Kidney (tissue), 14 donors: Measurements from ENCODE around the gene KRTAP5-4. TPM values are rescaled to one million over a fixed set of nuclear protein-coding genes. Genes with fewer than 3 reads are reported as not detected.
"Not testable (repeated sequence)": the region's sequence is repeated elsewhere in the genome, so short reads cannot be mapped to it uniquely, and the experiment has no call there.

Source experiments
- DNase-seq, 5 donors: peaks; one replicate each; pipeline ENCODE4 v3.0.0-alpha.2; 2013 to 2020
- FAIRE-seq: peaks from 2 replicates; lab custom pipeline; 2012; peaks lifted over from hg19 to GRCh38; lab: Jason Lieb, UNC
- H3K27ac ChIP-seq, 2 donors: one replicate each; pipeline ENCODE4 v1.7.0; 2013; ENCODE audit warnings: low read depth in 2 of 2, low read length in 2 of 2, inconsistent platforms in 1 of 2
- H3K27me3 ChIP-seq: one replicate; pipeline ENCODE4 v1.7.1; 2013; ENCODE audit warnings: low read length, inconsistent platforms; ENCODE audit not compliant: control insufficient read depth, insufficient read depth
- H3K36me3 ChIP-seq, 3 donors: one replicate each; pipeline versions ENCODE4 v1.7.0 to v1.7.1; 2013; ENCODE audit warnings: low read length in 3 of 3, control low read depth in 1 of 3, inconsistent platforms in 1 of 3; ENCODE audit not compliant: insufficient read depth in 3 of 3, control insufficient read depth in 2 of 3
- H3K4me1 ChIP-seq, 3 donors: one replicate each; pipeline versions ENCODE4 v1.7.0 to v1.7.1; 2013; ENCODE audit warnings: low read length in 3 of 3, inconsistent platforms in 1 of 3, low read depth in 1 of 3; ENCODE audit not compliant: control insufficient read depth in 2 of 3, insufficient read depth in 2 of 3
- H3K4me3 ChIP-seq, 3 donors: one replicate each; pipeline versions ENCODE4 v1.7.0 to v1.8.1; 2013; ENCODE audit warnings: low read length in 3 of 3, control low read depth in 1 of 3, inconsistent platforms in 1 of 3
- H3K9ac ChIP-seq, 3 donors: one replicate each; pipeline versions ENCODE4 v1.7.0 to v1.7.1; 2013; ENCODE audit warnings: low read length in 3 of 3, control low read depth in 1 of 3, inconsistent platforms in 1 of 3
- H3K9me3 ChIP-seq, 3 donors: one replicate each; pipeline versions ENCODE4 v1.7.0 to v1.7.1; 2013; ENCODE audit warnings: low read length in 3 of 3, control low read depth in 1 of 3, inconsistent platforms in 1 of 3; ENCODE audit not compliant: control insufficient read depth in 2 of 3, insufficient read depth in 1 of 3
- intact Hi-C: fragments of 100-400 bp; cut with DNase I; formaldehyde crosslinking; loops from one replicate; pipeline ENCODE4 v1.11.1; 2022
- polyA plus RNA-seq: library from polyadenylated mRNA; stranded (reverse); fragments of 350-450 nt; fragmentation: Illumina TruSeq; extraction: RNeasy Lipid Tissue Mini Kit (QIAGEN cat#74804); gene quantifications from one replicate; pipeline ENCODE4 v1.2.3, GENCODE V29; 2014; ENCODE audit warnings: low read depth, low replicate concordance; ENCODE audit not compliant: insufficient read depth
- total RNA-seq: library from RNA; stranded (reverse); fragmentation: NEBNext Ultra II Directional; extraction: Animal tissue kit (Norgen Biotek cat#: 25700); gene quantifications from one replicate; pipeline ENCODE4 v1.2.1, GENCODE V29; 2021
- TF ChIP-seq, protein P1 (sequence below): IDR thresholded peaks from 3 replicates; pipeline ENCODE4 v1.5.1; 2012; ENCODE audit warnings: mild to moderate bottlenecking, moderate library complexity, borderline replicate concordance; ENCODE audit not compliant: insufficient read depth; ENCODE audit errors: extremely low read depth
- donor health status: control.
- donor health status: control.
- donor health status: control.
- donor health status: control.
- donor health status: control.
- donor health status: DM: yes; HTN: yes; CAD: no.
- donor health status: Normal renal cell carcinoma (clear cell type).

The KRTAP5-4 gene
- total and polyA plus RNA-seq, 2 donors from 2014 or later: not detected

DNA sequence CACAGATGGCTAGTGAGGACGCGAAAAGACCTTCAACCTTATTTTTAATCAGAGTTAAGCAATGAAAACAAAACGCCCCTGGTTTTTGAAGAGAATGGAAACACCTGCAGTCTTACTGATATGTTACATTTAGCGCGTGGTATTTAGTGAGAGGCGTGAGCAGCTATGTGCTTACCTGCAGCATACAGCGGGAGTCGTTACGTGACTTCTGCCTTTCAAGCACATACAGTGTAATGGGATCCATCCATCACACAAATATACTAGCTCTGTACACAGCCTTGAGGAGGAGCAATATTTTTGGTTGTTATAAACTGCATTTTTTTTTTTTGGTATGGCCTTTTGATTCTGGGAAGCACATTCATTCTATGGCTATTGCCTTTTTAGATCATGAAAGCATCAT, 29.3 kb downstream of the KRTAP5-4 start:
- FAIRE-seq: no peak
- Histone ChIP-seq H3K27ac (no peak overlapping the region), H3K4me1 (peaks cover 0 to 2% (median 0%) of the 10 kb centered on the region in 3 donors), H3K9ac (no peak overlapping the region), H3K27me3 (no peaks in the 10 kb centered on the region), H3K9me3 (no peaks in the 10 kb centered on the region), H3K4me3 (no peak overlapping the region), H3K36me3 (no peaks in the 10 kb centered on the region)
- DNase-seq: no peak
- TF ChIP-seq, protein P1, sequence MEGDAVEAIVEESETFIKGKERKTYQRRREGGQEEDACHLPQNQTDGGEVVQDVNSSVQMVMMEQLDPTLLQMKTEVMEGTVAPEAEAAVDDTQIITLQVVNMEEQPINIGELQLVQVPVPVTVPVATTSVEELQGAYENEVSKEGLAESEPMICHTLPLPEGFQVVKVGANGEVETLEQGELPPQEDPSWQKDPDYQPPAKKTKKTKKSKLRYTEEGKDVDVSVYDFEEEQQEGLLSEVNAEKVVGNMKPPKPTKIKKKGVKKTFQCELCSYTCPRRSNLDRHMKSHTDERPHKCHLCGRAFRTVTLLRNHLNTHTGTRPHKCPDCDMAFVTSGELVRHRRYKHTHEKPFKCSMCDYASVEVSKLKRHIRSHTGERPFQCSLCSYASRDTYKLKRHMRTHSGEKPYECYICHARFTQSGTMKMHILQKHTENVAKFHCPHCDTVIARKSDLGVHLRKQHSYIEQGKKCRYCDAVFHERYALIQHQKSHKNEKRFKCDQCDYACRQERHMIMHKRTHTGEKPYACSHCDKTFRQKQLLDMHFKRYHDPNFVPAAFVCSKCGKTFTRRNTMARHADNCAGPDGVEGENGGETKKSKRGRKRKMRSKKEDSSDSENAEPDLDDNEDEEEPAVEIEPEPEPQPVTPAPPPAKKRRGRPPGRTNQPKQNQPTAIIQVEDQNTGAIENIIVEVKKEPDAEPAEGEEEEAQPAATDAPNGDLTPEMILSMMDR: no peak
- intact Hi-C loops: no loop called here

DNA sequence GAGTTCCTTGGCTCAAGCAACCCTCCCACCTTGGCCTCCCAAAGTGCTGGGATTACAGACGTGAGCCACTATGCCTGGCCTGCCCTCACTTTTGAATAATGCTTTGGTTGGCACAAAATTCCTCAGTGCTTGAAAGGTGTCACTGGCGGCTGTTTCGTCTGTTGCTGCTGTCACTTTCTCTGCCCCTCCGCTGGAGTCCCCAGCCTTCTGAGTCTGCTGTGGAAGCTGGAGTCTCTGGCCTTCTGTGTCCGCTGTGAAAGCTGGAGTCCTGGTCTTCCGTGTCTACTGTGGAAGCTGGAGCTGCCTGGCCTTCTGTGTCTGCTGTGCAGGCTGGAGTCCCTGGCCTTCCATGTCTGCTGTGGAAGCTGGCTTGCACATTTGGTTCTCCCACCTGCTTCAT, 31.9 kb downstream of the KRTAP5-4 start:
- TF ChIP-seq, protein P1: no peak
- Histone ChIP-seq H3K27me3 (no peaks in the 10 kb centered on the region), H3K36me3 (no peaks in the 10 kb centered on the region), H3K9me3 (no peaks in the 10 kb centered on the region), H3K4me3 (no peak overlapping the region), H3K4me1 (no peaks in the 10 kb centered on the region), H3K27ac (peak overlapping the region in 1 of 2 donors; percentile 60), H3K9ac (no peak overlapping the region)
- DNase-seq: peak in 1 of 5 donors; percentile 39
- no peak for FAIRE-seq
- intact Hi-C loops: no loop called here

DNA sequence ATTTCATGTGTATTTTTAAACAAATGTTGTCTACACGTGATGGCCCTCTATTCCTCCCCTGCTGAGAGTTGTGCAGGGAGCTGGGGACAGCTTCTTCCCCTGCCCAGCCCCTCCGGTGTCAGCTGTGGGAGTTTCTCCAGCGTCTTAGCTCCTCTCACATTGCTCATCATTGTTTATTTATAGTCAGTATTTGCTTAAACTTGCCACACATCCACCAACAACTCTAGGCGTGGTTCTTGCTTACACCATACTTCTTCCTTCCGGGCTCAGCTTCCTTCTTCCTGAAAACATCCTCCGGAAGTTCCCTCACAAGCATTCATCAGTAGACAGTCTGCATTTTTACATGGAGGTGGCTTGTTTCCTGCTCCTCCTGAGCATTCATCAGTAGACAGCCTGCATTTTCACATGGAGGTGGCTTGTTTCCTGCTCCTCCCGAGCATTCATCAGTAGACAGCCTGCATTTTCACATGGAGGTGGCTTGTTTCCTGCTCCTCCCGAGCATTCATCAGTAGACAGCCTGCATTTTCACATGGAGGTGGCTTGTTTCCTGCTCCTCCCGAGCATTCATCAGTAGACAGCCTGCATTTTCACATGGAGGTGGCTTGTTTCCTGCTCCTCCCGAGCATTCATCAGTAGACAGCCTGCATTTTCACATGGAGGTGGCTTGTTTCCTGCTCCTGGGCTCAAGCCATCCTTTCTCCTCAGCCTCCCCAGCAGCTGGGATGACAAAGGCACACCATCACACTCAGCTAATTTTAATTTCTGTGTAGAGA, 32.6 kb downstream of the KRTAP5-4 start:
- H3K27me3 ChIP-seq, H3K9ac ChIP-seq, H3K4me3 ChIP-seq, H3K36me3 ChIP-seq, H3K9me3 ChIP-seq, intact Hi-C loops, FAIRE-seq, H3K4me1 ChIP-seq: not testable (repeated sequence)
- H3K27ac ChIP-seq: peak overlapping the region in 1 of 2 donors; percentile 60
- DNase-seq: peak in 1 of 5 donors; percentile 19

DNA sequence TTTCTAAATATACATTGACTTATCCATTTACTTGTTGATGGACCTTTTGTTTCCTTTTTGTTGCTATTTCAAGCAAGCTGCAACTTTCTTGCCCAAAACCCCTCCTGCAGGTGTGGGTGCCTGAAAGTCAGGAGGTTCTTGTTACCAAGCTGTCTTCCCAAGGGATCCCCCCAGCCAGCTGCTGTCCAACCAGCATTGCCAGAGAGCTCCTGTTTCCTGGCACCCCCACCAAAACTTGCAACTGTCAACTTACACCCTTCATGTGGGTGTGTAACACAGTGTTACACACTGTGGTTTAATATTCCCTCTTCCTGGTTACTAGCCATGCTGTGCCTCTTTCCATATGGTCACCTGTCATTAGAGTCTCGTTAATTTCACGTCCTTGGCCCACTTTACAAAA, 35.2 kb downstream of the KRTAP5-4 start:
- H3K9me3 ChIP-seq: no peaks in the 10 kb centered on the region
- no peaks in the 10 kb centered on the region for H3K4me1 ChIP-seq
- H3K9ac ChIP-seq: no peak overlapping the region
- TF ChIP-seq, protein P1: no peak
- DNase-seq: peak in 2 of 5 donors; percentile 4 to 20
- intact Hi-C loops: no loop called here
- H3K4me3 ChIP-seq: no peak overlapping the region
- H3K27ac ChIP-seq: no peak overlapping the region
- no peaks in the 10 kb centered on the region for H3K36me3 ChIP-seq
- no peak for FAIRE-seq
- no peaks in the 10 kb centered on the region for H3K27me3 ChIP-seq

DNA sequence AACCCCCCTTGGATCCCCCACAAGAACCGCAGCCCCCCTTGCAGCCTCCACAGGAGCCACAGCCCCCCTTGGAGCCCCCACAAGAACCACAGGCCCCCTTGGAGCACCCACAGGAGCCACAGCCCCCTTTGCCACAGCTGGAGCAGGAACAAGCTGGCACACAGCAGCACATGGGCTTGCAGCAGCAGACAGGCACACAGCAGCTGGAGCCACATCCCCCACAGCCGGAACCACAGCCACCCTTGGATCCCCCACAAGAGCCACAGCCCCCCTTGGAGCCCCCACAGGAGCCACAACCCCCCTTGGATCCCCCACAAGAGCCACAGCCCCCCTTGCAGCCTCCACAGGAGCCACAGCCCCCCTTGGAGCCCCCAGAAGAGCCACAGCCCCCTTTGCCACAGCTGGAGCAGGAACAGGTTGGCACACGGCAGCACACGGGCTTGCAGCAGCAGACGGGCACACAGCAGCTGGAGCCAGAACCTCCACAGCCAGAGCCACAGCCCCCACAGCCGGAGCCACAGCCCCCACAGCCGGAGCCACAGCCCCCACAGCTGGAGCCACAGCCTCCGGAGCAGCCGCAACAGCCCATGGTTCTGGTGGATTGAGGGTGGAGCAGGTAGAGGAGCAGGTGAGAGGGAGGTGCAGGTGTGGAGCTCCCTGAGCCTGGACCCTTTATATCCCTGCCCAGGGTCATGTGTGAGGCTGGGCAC, 37.1 kb downstream of the KRTAP5-4 start, which contains the start of gene KRTAP5-1:
KRTAP5-1 (minus strand) TSS at position 623 of the 710 bp plus-strand sequence; CDS start at position 589, 34 bp downstream.
- H3K27ac ChIP-seq, intact Hi-C loops, H3K9me3 ChIP-seq, FAIRE-seq, H3K4me3 ChIP-seq, H3K36me3 ChIP-seq, H3K4me1 ChIP-seq, H3K27me3 ChIP-seq, H3K9ac ChIP-seq: not testable (repeated sequence)
- peak in 1 of 5 donors; percentile 48 for DNase-seq
